Activated naive CD4-positive, alpha-beta T cell treated with anti-CD3 and anti-CD28 coated beads, Interleukin-2, amount 10 ng/mL, durations not matched to agents 7 days and 5 days (primary cell): ENCODE results near the gene SLC26A5.

Source experiments
- CTCF ChIA-PET: fragments of 350-600 bp; sonication (Branson Sonifier 250); formaldehyde crosslinking; loops from one replicate; lab custom pipeline; 2021; ENCODE audit warnings: antibody characterized with exemption; lab: Charles Lee
- DNase-seq: peaks from one replicate; pipeline ENCODE4 v3.0.0-alpha.2; 2020
- H3K27ac Mint-ChIP-seq: one replicate; pipeline ENCODE4 v1.8.0; 2021; ENCODE audit warnings: mild to moderate bottlenecking, moderate library complexity, mixed read lengths
- H3K27me3 Mint-ChIP-seq: one replicate; pipeline ENCODE4 v1.8.0; 2021; ENCODE audit warnings: mild to moderate bottlenecking, mixed read lengths
- H3K36me3 Mint-ChIP-seq: one replicate; pipeline ENCODE4 v1.8.0; 2021; ENCODE audit warnings: mixed read lengths
- H3K4me1 Mint-ChIP-seq: one replicate; pipeline ENCODE4 v1.8.0; 2021; ENCODE audit warnings: mixed read lengths
- H3K4me3 Mint-ChIP-seq: one replicate; pipeline ENCODE4 v1.8.0; 2021; ENCODE audit warnings: mild to moderate bottlenecking, moderate library complexity, mixed read lengths
- H3K9me3 Mint-ChIP-seq: one replicate; pipeline ENCODE4 v1.8.0; 2021; ENCODE audit warnings: mixed read lengths

Gene SLC26A5

DNA sequence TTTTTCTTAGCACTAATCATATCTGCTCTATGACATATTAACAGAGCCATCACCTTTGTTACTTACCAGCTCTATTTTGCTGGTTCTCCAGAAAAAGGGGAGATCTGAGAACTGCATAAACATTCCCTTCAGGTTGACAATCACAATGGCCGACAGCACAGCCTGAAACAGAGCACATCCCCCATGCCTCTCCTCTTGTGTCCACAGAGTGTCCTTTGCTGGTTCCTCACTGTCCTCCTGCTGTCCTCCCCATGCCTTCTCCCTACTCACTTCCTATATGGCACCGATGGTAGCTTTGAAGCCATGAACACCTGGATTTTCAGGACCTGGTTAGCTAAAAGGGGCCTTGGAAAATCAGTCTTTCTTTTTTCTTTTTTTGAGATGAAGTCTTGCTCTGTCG is 56.7 kb downstream of the SLC26A5 start:
- CTCF ChIA-PET = no interaction called here
- Mint-ChIP-seq H3K27ac (no peak overlapping the region), H3K27me3 (peaks cover 9% of the 10 kb centered on the region), H3K4me3 (no peak overlapping the region), H3K9me3 (no peaks in the 10 kb centered on the region), H3K36me3 (no peaks in the 10 kb centered on the region), H3K4me1 (no peaks in the 10 kb centered on the region)
- DNase-seq = no peak

DNA sequence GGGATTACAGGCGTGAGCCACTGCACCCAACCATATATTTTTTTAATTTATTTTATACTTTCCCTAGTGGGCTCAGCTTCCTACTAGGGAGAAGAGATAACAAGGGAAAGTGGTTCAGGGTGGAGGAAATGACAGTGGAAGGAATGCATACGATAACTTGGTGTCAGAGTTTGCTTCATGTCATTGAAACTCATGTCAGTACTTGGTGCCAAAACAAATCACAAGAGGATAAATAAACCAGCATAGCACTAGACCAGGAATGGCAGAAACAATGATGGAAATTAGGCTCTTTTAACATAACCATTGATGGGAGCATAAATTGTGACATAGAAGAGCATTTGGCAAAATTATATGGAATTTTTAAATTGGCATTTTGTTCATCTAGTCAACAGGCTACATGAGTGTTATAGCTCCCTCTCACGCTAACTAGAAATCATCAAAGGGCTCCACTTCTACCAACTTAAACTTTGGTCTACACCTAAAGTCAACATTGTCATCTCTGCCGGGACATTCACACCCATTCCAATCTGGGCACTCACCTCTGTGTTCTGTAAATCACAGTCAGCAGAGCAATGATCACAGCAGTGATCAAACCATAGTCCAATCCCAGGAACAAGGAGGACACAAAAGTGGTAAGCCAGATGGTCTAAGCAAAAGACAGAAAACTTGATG is 57.4 kb downstream of the SLC26A5 start:
- DNase-seq = no peak
- H3K27me3 Mint-ChIP-seq = peaks cover 9% of the 10 kb centered on the region
- H3K4me3 Mint-ChIP-seq = no peak overlapping the region
- CTCF ChIA-PET = no interaction called here
- H3K4me1 Mint-ChIP-seq = no peaks in the 10 kb centered on the region
- H3K9me3 Mint-ChIP-seq = no peaks in the 10 kb centered on the region
- no peak overlapping the region for H3K27ac Mint-ChIP-seq
- H3K36me3 Mint-ChIP-seq = no peaks in the 10 kb centered on the region

DNA sequence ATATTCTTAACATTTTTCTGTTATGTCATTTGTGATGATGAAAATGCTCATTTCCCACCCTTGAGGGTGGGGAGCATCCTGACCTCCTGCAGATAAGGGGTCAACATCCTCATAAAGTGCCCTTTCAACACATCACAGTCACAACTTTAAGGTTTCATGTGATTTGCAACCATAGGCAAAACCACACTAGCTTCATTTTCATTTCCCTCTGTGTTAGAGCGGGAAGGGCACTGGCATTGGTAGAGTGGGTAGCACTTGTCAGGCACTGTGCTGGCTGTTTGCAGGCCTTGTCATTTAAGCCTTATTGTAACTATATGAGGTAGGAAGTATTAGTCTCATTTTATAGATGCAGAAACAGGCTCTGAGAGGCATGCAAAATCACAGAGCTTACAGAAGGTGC is 58.8 kb downstream of the SLC26A5 start:
- CTCF ChIA-PET = no interaction called here
- no peak for DNase-seq
- Mint-ChIP-seq H3K4me1 (no peaks in the 10 kb centered on the region), H3K9me3 (no peaks in the 10 kb centered on the region), H3K4me3 (no peak overlapping the region), H3K27me3 (peaks cover 9% of the 10 kb centered on the region), H3K27ac (no peak overlapping the region), H3K36me3 (no peaks in the 10 kb centered on the region)

DNA sequence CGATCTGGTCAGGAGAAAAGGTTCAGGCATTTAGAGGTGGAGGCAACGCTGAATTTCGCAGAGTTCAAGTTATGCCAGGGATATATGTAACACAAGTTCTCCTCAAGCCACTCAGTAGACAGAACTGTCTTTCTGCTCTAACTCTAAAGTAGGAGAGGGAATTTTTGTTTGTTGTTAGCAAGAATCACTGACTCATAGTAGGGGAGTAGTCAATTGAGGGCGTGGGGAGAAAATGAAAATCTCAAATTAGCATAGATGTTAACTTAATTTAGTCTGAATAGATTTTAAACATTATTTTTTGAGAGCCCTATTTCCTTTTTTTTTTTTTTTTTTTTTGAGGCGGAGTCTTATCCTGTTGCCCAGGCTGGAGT is 64.0 kb downstream of the SLC26A5 start:
- H3K9me3 Mint-ChIP-seq = no peaks in the 10 kb centered on the region
- CTCF ChIA-PET = no interaction called here
- H3K27ac Mint-ChIP-seq = no peak overlapping the region
- H3K27me3 Mint-ChIP-seq = peaks cover 3% of the 10 kb centered on the region
- H3K4me1 Mint-ChIP-seq = no peaks in the 10 kb centered on the region
- H3K36me3 Mint-ChIP-seq = no peaks in the 10 kb centered on the region
- H3K4me3 Mint-ChIP-seq = no peak overlapping the region
- DNase-seq = no peak

DNA sequence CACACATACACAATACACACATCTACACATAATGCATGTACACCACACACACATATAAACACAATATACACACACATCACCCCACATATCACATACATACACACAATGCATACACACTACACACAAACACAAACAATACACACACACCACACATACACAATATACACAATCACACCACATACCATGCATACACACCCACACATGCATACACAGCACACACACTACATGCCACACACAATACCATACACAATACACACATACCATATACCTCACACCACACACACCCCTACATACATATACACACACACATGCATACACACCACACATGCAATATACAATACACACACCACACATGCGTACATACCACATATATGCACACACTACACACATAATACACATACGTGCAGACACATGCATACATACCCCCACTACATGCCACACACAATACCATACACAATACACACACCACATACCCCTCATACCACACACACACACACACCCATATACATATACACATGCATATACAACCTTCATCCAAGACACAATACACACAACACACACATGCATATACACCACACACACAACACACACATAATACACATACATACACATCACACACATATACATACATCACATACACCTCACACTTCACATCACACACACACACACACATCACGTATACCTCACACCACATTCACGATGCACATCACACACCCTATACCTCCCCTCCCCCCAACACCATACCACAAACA is 64.6 kb downstream of the SLC26A5 start:
- CTCF ChIA-PET = no interaction called here

DNA sequence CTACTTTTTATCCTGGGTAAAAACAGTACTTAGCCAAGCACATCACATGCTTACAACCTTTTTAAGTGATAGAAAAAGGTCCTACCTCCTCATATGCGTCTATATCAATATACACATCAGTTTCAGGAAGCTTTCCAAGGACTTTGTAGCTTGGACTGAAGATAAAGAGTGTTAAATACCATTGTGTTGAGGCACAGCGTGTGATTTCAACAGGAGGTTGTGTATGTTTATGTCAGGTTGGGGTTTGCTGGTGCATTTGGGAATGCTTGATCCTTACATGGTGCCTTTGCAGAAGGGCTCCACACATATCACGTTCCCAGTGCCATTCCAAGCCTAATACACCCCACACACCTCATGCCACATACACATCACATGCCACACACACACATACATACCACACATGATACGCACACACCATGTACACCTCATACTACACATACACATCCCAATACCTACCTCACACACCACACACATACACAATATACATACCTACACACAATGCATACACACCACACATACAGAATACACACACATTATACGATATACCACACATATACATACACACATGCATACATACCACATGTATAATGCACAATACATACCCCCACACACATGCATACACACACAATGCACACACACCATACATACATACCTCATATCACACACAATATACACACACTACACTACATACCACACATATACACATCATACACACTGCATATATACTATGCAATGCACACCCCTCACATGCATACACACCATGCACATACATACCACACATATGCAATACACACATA is 65.4 kb downstream of the SLC26A5 start:
- Mint-ChIP-seq H3K4me3 (no peak overlapping the region), H3K36me3 (no peaks in the 10 kb centered on the region), H3K27me3 (peaks cover 3% of the 10 kb centered on the region), H3K27ac (no peak overlapping the region), H3K9me3 (no peaks in the 10 kb centered on the region), H3K4me1 (no peaks in the 10 kb centered on the region)
- no peak for DNase-seq
- CTCF ChIA-PET = no interaction called here

More for the DNA sequence above, 64.6 kb downstream of the SLC26A5 start:
- H3K4me1 Mint-ChIP-seq = no peaks in the 10 kb centered on the region
- no peak overlapping the region for H3K4me3 Mint-ChIP-seq
- peaks cover 3% of the 10 kb centered on the region for H3K27me3 Mint-ChIP-seq
- H3K36me3 Mint-ChIP-seq = no peaks in the 10 kb centered on the region
- DNase-seq = no peak
- no peak overlapping the region for H3K27ac Mint-ChIP-seq
- H3K9me3 Mint-ChIP-seq = no peaks in the 10 kb centered on the region

DNA sequence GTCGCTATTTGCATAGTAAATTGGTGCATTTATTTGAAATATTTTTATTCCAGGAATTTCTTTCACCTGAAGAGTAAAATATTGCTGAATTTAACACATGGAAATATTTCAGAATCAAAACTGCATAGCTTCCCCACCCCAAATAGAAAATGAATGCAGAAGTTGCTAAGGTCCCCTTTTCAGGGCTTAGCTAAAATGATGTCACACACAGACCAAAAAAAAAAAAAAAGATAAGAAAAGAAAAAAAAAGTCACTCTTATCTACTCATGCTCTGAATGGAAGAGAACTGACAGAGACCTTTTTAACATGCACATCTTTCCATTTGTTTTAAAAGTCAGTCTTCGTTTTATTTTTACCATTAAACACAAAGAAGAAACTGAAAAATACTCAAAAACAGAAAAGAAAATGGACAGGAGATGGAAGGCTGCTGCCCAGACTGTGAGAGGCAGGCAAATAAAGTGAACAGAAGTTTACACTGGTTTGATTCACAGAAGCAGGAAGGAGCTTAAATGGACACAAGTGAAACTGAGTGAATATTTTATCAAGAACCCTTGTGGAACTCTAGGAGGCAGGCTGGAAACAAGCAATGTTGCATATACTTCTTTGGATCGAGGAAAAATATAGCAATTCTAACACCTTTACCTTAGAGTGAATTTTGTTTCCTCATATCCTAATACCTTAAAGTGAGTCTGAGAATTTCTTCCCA is 66.6 kb downstream of the SLC26A5 start:
- DNase-seq = no peak
- Mint-ChIP-seq H3K4me1 (no peaks in the 10 kb centered on the region), H3K27ac (no peak overlapping the region), H3K36me3 (no peaks in the 10 kb centered on the region), H3K27me3 (peaks cover 3% of the 10 kb centered on the region), H3K9me3 (no peaks in the 10 kb centered on the region), H3K4me3 (no peak overlapping the region)
- CTCF ChIA-PET = no interaction called here

DNA sequence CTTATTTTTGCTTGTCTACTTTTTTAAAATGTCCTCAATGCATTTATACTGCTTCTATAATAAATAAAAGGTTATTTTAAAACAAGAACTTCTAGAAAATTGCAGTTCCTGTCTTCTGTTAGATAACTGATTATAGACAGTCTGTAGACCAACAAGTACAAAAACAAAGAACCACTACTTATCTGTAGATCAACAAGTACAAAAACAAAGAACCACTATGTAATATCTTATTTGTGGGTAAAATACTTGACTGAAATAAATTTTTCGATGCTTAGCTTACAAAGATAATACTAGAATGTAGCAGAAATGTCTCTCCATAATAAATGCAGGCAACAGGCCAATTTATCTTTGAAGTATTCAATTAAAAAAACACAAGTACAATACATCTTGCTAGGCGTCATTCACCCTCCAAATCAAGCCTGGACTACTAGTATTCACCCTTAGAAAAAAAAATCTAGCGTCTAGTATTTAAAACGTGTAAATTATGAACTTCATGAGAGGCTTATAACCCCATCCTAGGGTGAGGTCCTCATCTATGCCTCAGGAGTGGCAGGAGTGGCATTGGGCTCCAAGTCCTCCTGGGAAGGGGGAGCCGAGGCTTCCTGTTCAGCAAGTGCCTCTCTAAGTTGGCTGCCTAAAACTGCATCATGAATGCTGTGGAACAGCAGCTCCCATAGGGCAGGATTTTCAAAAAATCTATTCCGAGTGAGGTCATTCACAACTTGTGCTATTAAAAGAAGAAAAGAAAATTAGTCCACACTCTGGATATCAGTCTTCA is 72.0 kb downstream of the SLC26A5 start:
- H3K4me3 Mint-ChIP-seq = no peak overlapping the region
- no peaks in the 10 kb centered on the region for H3K9me3 Mint-ChIP-seq
- peaks cover 6% of the 10 kb centered on the region for H3K36me3 Mint-ChIP-seq
- peaks cover 3% of the 10 kb centered on the region for H3K27me3 Mint-ChIP-seq
- H3K27ac Mint-ChIP-seq = no peak overlapping the region
- DNase-seq = no peak
- CTCF ChIA-PET = interaction anchor here (0.7 kb wide), 1 partner anchor 9 kb away, joined by 3 read pairs; no protein-coding TSS in a partner anchor
- H3K4me1 Mint-ChIP-seq = no peaks in the 10 kb centered on the region

DNA sequence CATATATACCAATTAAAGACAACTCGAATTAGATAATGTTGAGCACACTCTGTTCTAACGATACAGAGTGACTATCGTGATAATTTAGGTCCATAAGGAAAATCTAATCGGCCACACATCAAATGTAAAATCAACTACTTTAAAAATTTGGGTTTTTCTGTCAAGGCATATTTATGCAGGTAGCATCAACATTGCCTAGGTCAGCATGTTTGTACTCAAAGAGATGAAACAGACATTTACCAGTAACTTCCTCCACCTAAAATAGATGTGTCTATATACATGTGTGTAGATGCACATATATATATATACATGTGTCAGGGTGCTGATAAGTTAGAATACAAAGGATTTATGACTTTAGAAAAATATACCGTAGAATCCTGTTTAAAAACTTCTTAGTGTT is 76.6 kb downstream of the SLC26A5 start:
- Mint-ChIP-seq H3K9me3 (no peaks in the 10 kb centered on the region), H3K36me3 (peaks cover 37% of the 10 kb centered on the region), H3K4me3 (no peak overlapping the region), H3K27ac (no peak overlapping the region), H3K4me1 (no peaks in the 10 kb centered on the region), H3K27me3 (no peaks in the 10 kb centered on the region)
- CTCF ChIA-PET = no interaction called here
- DNase-seq = no peak

DNA sequence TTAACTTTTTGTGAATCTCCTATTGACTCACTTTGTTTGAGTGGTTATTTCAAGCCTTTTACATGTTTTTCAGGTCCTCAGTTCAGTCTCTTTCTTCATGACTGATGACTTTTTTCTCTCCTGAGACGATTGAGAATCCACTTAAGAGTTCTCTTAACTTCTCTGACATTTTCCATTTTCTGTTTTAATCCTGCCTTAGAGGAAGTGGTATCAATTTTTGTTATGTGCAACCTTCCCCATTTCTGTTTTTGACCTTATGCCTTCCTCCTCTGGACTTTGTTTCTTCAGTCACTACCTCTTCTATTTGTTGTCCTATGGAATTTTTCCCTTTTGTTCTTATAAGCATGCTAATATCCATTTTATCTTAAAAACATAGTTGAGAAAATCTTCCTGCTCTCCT is 96.2 kb downstream of the SLC26A5 start:
- Mint-ChIP-seq H3K9me3 (no peaks in the 10 kb centered on the region), H3K4me1 (peaks cover 54% of the 10 kb centered on the region), H3K27me3 (no peaks in the 10 kb centered on the region), H3K36me3 (peaks cover 29% of the 10 kb centered on the region), H3K4me3 (peak overlapping the region; percentile 99), H3K27ac (peak overlapping the region; percentile 85)
- no peak for DNase-seq
- CTCF ChIA-PET = no interaction called here

DNA sequence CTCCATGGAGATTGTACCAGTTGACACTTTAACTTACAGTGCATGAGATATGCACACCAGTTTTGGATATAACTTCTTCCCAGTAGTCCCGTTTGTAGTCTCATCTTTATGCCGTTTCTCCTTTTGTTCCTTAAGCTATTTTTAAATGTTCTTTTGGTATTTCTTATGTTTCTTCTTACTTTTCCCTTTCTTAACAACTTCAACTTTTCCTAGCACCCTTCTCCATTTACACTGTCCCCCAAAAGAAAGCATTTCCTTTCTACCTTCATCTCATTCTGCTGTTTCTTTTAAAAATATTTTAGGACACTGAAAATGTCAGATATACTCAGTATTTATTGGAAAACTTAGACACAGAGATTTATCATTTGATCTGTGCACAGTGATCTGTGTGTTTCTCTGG is 97.0 kb downstream of the SLC26A5 start:
- H3K36me3 Mint-ChIP-seq = peaks cover 28% of the 10 kb centered on the region
- DNase-seq = no peak
- peaks cover 56% of the 10 kb centered on the region for H3K4me1 Mint-ChIP-seq
- no peaks in the 10 kb centered on the region for H3K9me3 Mint-ChIP-seq
- H3K27ac Mint-ChIP-seq = peak overlapping the region; percentile 24
- no peaks in the 10 kb centered on the region for H3K27me3 Mint-ChIP-seq
- peak overlapping the region; percentile 99 for H3K4me3 Mint-ChIP-seq
- CTCF ChIA-PET = no interaction called here

DNA sequence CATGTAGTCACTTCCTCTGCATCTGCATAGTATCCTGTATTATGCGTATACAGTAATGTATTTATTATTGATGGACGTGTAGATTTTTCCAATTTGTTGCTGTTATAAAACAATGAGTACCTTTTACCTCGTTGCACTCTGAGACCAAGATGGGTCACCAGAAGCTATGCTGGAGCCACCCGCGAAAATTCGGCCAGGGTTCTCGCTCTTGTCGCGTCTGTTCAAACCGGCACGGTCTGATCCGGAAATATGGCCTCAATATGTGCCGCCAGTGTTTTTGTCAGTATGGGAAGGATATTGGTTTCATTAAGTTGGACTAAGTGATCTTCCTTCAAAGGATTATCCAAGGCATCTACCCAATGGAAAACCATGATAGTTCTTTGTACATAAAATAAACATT is 97.6 kb downstream of the SLC26A5 start:
- Mint-ChIP-seq H3K36me3 (peaks cover 30% of the 10 kb centered on the region), H3K27me3 (no peaks in the 10 kb centered on the region), H3K27ac (peak overlapping the region; percentile 98), H3K9me3 (no peaks in the 10 kb centered on the region), H3K4me1 (peaks cover 59% of the 10 kb centered on the region), H3K4me3 (peak overlapping the region; percentile 99)
- DNase-seq = peak; percentile 34
- CTCF ChIA-PET = interaction anchor here (1.2 kb wide), 1 partner anchor 50 kb away, joined by 4 read pairs; no protein-coding TSS in a partner anchor

DNA sequence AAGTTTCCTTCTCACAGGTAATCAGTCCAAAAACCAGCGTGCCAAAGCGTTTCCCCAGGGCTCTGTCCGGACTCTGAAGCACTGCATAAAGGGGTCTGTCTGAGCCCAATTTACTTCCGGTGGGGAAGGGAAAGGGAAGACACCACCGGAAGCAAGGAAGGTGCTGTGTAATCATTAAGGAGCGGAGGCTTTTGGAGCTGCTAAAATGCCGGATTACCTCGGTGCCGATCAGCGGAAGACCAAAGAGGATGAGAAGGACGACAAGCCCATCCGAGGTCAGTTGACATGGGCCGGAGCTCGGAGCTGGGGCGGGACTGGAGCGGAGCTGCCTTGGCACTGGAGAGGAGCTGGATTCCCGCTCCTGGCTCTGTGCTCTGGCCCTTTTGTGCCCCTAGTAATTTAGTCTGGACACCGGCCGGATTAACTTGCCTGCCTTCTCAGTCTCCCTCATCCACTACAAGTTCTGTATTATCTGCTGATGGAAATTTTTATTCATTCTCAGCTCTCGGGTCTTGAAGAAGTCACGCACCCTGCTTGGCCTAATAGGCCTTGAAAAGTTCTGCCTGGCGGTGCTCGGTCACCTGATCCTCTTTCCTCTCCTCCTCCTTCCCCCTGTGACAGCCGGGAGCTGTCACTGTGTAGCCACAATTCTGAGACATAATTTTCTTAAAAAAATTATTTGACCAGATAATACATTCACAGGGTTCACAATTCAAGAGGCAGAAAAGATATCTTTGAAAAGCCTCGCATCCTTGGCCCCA is 98.3 kb downstream of the SLC26A5 start, which contains the start of gene PSMC2:
Gene PSMC2, plus strand, starts transcription at position 137 of the 761 bp plus-strand sequence. Its CDS starts 69 bp downstream, at position 206.
- H3K27me3 Mint-ChIP-seq = no peaks in the 10 kb centered on the region
- H3K4me1 Mint-ChIP-seq = peaks cover 62% of the 10 kb centered on the region
- H3K27ac Mint-ChIP-seq = peak within 1 kb of the TSS; percentile 98
- CTCF ChIA-PET = interaction anchor here (1.2 kb wide), 1 partner anchor 49 kb away, joined by 4 read pairs; no protein-coding TSS in a partner anchor
- H3K36me3 Mint-ChIP-seq = peaks cover 25% of the 10 kb centered on the region
- H3K4me3 Mint-ChIP-seq = peak within 1 kb of the TSS; percentile 99
- no peaks in the 10 kb centered on the region for H3K9me3 Mint-ChIP-seq
- DNase-seq = peak; percentile 89
